HG03045 (cell line): ENCODE data around the gene DNAJC1.

Source experiments
- ATAC-seq: cut with Tn5 transposase; IDR thresholded peaks from one replicate; pipeline ENCODE4 v1.9.1; 2021; ENCODE audit warnings: mild to moderate bottlenecking, moderate library complexity; ENCODE audit not compliant: unreplicated experiment

DNAJC1 gene

GRCh38 chr10:22006379-22006884 lies 2.9 kb upstream of the DNAJC1 start:
- no peak for ATAC-seq

GRCh38 chr10:22005763-22006162 lies 2.2 kb upstream of the DNAJC1 start:
- no peak for ATAC-seq

GRCh38 chr10:22003964-22004281 lies 393 bp upstream of the DNAJC1 start:
- no peak for ATAC-seq

GRCh38 chr10:22002591-22003176 lies 846 bp downstream of the DNAJC1 start:
- peak; percentile 24 for ATAC-seq

- no peak for ATAC-seq
Observed at GRCh38 chr10:21995557-21995956, 8.0 kb downstream of the DNAJC1 start.

- no peak for ATAC-seq
Observed at GRCh38 chr10:21993360-21994001, 10.0 kb downstream of the DNAJC1 start.

GRCh38 chr10:21991785-21992184 lies 11.7 kb downstream of the DNAJC1 start:
- ATAC-seq: no peak

GRCh38 chr10:21990449-21990848 lies 13.1 kb downstream of the DNAJC1 start:
- no peak for ATAC-seq

- peak; percentile 75 for ATAC-seq
Observed at GRCh38 chr10:21989453-21990154, 13.9 kb downstream of the DNAJC1 start.

GRCh38 chr10:21985541-21985940 lies 18.0 kb downstream of the DNAJC1 start:
- no peak for ATAC-seq

- no peak for ATAC-seq
Observed at GRCh38 chr10:21981118-21981517, 22.4 kb downstream of the DNAJC1 start.

GRCh38 chr10:21980691-21981090 lies 22.8 kb downstream of the DNAJC1 start:
- ATAC-seq: no peak

- ATAC-seq: no peak
Observed at GRCh38 chr10:21978191-21978862, 25.2 kb downstream of the DNAJC1 start.

- no peak for ATAC-seq
Observed at GRCh38 chr10:21976739-21977138, 26.8 kb downstream of the DNAJC1 start.

- ATAC-seq: no peak
Observed at GRCh38 chr10:21976280-21976679, 27.2 kb downstream of the DNAJC1 start.

GRCh38 chr10:21975378-21975990 lies 28.0 kb downstream of the DNAJC1 start:
- no peak for ATAC-seq

GRCh38 chr10:21972584-21972983 lies 30.9 kb downstream of the DNAJC1 start:
- ATAC-seq: no peak

- ATAC-seq: no peak
Observed at GRCh38 chr10:21969326-21970287, 33.9 kb downstream of the DNAJC1 start.

GRCh38 chr10:21964983-21965665 lies 38.4 kb downstream of the DNAJC1 start:
- no peak for ATAC-seq

GRCh38 chr10:21962358-21962757 lies 41.2 kb downstream of the DNAJC1 start:
- ATAC-seq: no peak
